D721Med (cell line): ENCODE measurements around the gene CELA2A.

ENCODE experiments used
- DNase-seq: peaks from one replicate; pipeline ENCODE4 v3.0.0; 2011; ENCODE audit warnings: low spot score; ENCODE audit not compliant: insufficient read length
- FAIRE-seq: peaks from 2 replicates; lab custom pipeline; 2011; peaks lifted over from hg19 to GRCh38; lab: Jason Lieb, UNC
- CTCF ChIP-seq: IDR thresholded peaks from 2 replicates; pipeline ENCODE4 v1.5.1; 2012; ENCODE audit warnings: mild to moderate bottlenecking, control low read depth; ENCODE audit not compliant: insufficient read depth; ENCODE audit errors: missing control alignments

CELA2A gene

GRCh38 chr1:15500184-15501178 is 43.9 kb downstream of the CELA2A start:
- FAIRE-seq (no peak), DNase-seq (no peak)
- no peak for TF ChIP-seq CTCF

- DNase-seq = peak; percentile 63
- no peak for FAIRE-seq
- peak; percentile 89 for TF ChIP-seq CTCF
Observed at GRCh38 chr1:15501208-15502032, 44.9 kb downstream of the CELA2A start.

- FAIRE-seq (no peak), DNase-seq (no peak)
- TF ChIP-seq CTCF = no peak
Observed at GRCh38 chr1:15504436-15504835, 47.9 kb downstream of the CELA2A start.

- no peak for FAIRE-seq
- no peak for DNase-seq
- TF ChIP-seq CTCF = no peak
Observed at GRCh38 chr1:15506831-15507230, 50.3 kb downstream of the CELA2A start.

- FAIRE-seq (no peak), DNase-seq (no peak)
- no peak for TF ChIP-seq CTCF
Observed at GRCh38 chr1:15507278-15507677, 50.7 kb downstream of the CELA2A start.

GRCh38 chr1:15508700-15509487 is 52.4 kb downstream of the CELA2A start:
- no peak for TF ChIP-seq CTCF
- FAIRE-seq (no peak), DNase-seq (no peak)
